Mesenteric fat pad (tissue), 1 donor: Measurements from ENCODE around the gene NQO1. TPM values are rescaled to one million over a fixed set of nuclear protein-coding genes. Genes with fewer than 3 reads are reported as not detected.
"Not testable (repeated sequence)": the region's sequence is repeated elsewhere in the genome, so short reads cannot be mapped to it uniquely, and the experiment has no call there.

ENCODE experiments used
- DNase-seq: peaks from one replicate; pipeline ENCODE4 v3.0.0-alpha.2; 2020; ENCODE audit warnings: low spot score
- long read RNA-seq: library from polyadenylated mRNA; unstranded; transcript quantifications from one replicate; pipeline ENCODE4 v2.0.0, GENCODE V29; 2020
- total RNA-seq: library from RNA; stranded (reverse); fragmentation: NEBNext Ultra II Directional; extraction: Animal tissue kit (Norgen Biotek cat#: 25700); gene quantifications from one replicate; pipeline ENCODE4 v1.2.1, GENCODE V29; 2021
- donor health status: DM: yes; HTN: yes; CAD: no.

Gene NQO1
- total RNA-seq = 270 TPM
- long read RNA-seq, transcript NQO1-201 (6 exons, 2,912 nt) = major isoform, 179 of 256 reads
- long read RNA-seq, transcript NQO1-202 (5 exons, 1,105 nt) = minor isoform, 34 of 256 reads
- long read RNA-seq, transcript NQO1-203 (5 exons, 2,527 nt) = minor isoform, 10 of 256 reads
- long read RNA-seq, partial matches to known transcripts = 5 of 256 reads
- long read RNA-seq, other reads (novel, unspliced or antisense) = 25 of 256 reads

GRCh38 chr16:69726313-69727060 lies at the start of gene NQO1:
TSS of gene NQO1 (minus strand) at chr16:69726560. CDS start at chr16:69726439, 121 bp downstream.
- peak; percentile 95 for DNase-seq

- DNase-seq = no peak
Observed at GRCh38 chr16:69775563-69775962, 49.2 kb upstream of the NQO1 start.

- DNase-seq = no peak
Observed at GRCh38 chr16:69773260-69773947, 47.0 kb upstream of the NQO1 start.

- no peak for DNase-seq
Observed at GRCh38 chr16:69771651-69771967, 45.2 kb upstream of the NQO1 start.

- no peak for DNase-seq
Observed at GRCh38 chr16:69769404-69769803, 43.0 kb upstream of the NQO1 start.

GRCh38 chr16:69768666-69769065 lies 42.3 kb upstream of the NQO1 start:
- DNase-seq = no peak

- DNase-seq = no peak
Observed at GRCh38 chr16:69767459-69768229, 41.3 kb upstream of the NQO1 start.

GRCh38 chr16:69763599-69763942 lies 37.2 kb upstream of the NQO1 start:
- no peak for DNase-seq

GRCh38 chr16:69762814-69763598 lies 36.6 kb upstream of the NQO1 start:
- DNase-seq = no peak

- DNase-seq = peak; percentile 91
Observed at GRCh38 chr16:69761983-69762813, 35.8 kb upstream of the NQO1 start, which contains the start of gene WWP2. TSS of gene WWP2 (plus strand) at chr16:69762332. CDS start at chr16:69787011, 24,679 bp downstream.

- DNase-seq = not testable (repeated sequence)
Observed at GRCh38 chr16:69757375-69757774, 31.0 kb upstream of the NQO1 start.

GRCh38 chr16:69756705-69757104 lies 30.3 kb upstream of the NQO1 start:
- DNase-seq = no peak

GRCh38 chr16:69754469-69755310 lies 28.3 kb upstream of the NQO1 start, which contains the start of gene NOB1:
TSS of gene NOB1 (minus strand) at chr16:69754926. CDS start at chr16:69754910, 16 bp downstream.
- DNase-seq = peak; percentile 99

GRCh38 chr16:69754143-69754468 lies 27.7 kb upstream of the NQO1 start:
- no peak for DNase-seq

- no peak for DNase-seq
Observed at GRCh38 chr16:69748694-69749345, 22.5 kb upstream of the NQO1 start.

- DNase-seq = no peak
Observed at GRCh38 chr16:69747115-69747514, 20.8 kb upstream of the NQO1 start.

GRCh38 chr16:69745959-69746358 lies 19.6 kb upstream of the NQO1 start:
- DNase-seq = no peak

GRCh38 chr16:69745232-69745612 lies 18.9 kb upstream of the NQO1 start:
- DNase-seq = no peak
